ENCODE data around the gene NXPH2.
"Not testable (repeated sequence)": the region's sequence is repeated elsewhere in the genome, so short reads cannot be mapped to it uniquely, and the experiment has no call there.

Gene NXPH2

GRCh38 chr2:138752197-138752956, 27.8 kb downstream of the NXPH2 start:
- no peak for DNase-seq

DNA sequence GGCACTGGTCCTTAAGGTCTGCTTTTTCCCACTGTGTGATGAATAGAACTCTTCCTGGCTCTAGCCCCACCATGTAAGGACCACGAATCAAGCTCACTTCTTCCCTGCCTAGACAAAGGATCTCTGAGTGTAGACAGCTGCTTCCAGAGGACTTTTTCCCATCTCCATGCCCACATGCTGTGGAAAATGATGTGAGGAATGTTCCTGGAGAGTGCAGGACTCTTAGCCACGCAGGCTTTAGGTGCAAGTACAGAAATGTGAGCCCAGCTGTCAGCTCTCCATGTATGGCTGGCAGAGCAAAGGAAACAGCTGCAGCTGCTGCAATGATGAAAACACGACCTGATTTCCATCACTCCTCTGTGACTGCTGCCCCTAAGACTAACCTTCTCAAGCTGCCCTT, 35.5 kb downstream of the NXPH2 start:
- DNase-seq: no peak

DNA sequence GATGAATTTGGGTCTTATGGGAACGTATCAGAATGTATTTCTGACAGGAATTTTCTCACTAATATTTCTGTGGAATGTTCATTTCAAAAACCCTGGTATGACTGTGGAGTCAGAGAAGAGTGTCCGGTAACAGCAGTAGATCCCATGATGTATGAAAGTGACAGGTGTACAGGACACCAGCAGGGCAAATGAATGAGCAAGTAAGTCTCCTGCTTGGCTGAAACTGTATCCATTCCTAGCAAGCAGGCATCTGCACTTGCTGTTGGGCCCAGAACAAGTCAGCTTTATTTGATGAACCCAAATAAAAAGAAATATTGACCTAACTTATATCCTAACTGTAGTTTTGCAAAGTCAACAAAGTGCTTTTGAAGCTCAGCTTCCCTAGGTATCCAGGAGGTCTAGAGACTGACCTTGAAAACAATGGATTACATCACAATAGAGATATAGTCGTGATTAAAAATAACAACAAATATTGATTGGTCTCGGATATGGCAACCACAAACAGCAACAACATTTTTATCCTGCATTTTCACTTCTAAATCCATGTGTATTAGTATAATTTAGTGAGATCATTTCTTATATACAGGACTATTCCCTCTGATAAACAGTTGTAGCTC, 37.6 kb downstream of the NXPH2 start:
- no peak for DNase-seq

DNA sequence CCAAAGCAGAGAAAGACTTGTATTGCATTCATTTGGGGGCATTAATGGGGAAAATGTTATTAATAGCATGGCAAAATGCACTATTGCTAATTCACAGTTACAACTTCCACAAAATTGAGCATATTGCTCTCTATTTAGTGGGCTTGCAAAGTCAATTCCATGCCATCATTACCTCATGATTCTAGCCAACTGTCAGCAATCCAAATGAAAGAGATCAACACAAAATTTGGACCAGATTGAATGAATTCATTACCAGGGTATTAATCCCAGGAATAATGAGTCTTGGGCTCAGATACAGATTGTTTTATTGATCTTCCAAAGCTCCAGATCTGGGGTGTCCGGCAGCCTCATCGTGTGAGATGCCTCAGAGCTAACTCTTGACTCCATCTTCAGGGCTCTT, 38.3 kb downstream of the NXPH2 start:
- DNase-seq: no peak

DNA sequence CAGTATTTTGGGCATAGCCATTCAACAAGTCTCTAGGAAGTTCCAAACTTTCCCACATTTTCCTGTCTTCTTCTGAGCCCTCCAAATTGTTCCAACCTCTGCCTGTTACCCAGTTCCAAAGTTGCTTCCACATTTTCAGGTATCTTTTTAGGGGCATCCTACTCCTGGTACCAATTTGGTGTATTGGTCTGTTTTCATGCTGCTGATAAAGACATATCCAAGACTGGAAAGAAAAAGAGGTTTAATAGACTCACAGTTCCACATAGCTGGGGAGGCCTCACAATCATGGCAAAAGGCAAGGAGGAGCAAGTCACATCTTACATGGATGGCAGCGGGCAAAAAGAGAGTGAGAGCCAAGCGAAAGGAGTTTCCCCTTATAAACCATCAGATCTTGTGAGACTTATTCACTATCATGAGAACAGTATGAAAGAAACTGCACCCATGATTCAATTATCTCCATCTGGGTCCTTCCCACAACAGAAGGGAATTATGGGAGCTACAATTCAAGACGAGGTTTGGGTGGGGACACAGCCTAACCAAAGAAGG, 43.1 kb downstream of the NXPH2 start:
- DNase-seq: not testable (repeated sequence)

GRCh38 chr2:138732651-138733050, 47.5 kb downstream of the NXPH2 start:
- DNase-seq: no peak

GRCh38 chr2:138730497-138731030, 49.6 kb downstream of the NXPH2 start:
- no peak for DNase-seq

DNA sequence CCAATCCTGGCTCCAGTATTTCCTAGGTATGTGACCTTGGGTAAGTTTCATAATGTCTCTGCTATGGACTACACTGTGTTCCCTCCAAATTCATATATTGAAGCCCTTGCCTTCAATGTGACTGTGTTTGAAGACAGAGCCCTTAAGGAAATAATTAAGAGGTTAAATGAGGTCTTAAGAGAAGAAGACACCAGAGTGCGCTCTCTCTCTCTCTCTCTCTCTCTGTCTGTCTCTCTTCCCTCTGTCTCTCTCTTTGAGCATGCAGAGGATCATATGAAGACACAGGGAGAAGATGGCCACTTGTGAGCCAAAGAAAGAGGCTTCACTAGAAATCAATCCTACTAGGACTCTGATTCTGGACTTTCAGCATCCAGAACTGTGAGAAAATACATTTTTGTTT, 52.2 kb downstream of the NXPH2 start:
- no peak for DNase-seq

DNA sequence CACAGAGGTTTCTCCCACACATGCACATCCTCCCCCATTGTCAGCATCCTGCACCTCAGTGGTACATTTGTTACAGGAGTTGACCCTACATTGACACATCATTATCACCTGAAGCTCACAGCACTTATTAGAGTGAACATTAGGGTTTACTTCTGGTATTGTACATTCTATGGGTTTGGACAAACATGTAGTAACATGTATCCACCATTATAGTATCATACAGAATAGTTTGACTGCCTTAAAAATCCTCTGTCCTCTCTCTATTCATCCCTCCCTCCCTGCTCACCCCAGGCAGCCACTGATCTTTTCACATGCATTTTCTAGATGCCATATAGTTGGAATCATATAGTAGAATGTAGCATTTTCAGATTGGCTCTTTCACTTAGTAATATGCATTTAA, 53.5 kb downstream of the NXPH2 start:
- no peak for DNase-seq

DNA sequence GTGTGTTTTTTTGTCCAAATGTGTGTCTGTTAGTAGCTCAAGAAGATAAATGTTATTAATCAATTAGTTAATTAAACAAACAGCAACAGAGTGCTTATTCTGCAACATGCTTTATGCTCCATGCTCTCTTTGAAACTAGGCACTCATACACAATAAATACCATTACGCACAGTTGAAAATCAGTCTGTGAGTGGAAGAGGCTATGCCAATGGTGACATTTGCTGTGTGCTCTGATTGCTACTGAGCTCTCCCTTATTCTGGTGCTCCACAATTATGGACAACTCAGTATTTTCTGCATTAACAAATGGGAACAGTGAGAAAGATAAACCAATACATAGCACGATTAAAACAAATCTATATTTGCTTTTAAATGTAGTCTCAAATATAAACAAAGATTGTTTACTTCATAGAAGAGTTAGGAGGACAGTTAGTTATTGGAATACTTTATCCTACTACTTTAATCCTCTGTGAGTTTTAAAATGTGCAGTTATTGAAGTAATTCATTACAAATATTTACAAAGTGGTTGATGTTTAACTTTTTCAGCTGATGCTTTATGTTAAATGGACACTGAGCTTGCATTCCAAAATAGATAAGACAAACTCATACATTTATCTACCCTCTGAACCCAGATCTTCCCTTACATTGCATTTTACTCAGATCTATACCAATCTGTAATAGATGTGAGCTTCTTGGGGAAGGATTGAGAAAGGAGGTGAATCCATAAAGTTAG, 55.3 kb downstream of the NXPH2 start:
- DNase-seq: no peak

- DNase-seq: no peak
These were observed 55.9 kb downstream of the NXPH2 start for GRCh38 chr2:138724327-138724726.

GRCh38 chr2:138723196-138723987, 56.8 kb downstream of the NXPH2 start:
- DNase-seq: no peak

DNA sequence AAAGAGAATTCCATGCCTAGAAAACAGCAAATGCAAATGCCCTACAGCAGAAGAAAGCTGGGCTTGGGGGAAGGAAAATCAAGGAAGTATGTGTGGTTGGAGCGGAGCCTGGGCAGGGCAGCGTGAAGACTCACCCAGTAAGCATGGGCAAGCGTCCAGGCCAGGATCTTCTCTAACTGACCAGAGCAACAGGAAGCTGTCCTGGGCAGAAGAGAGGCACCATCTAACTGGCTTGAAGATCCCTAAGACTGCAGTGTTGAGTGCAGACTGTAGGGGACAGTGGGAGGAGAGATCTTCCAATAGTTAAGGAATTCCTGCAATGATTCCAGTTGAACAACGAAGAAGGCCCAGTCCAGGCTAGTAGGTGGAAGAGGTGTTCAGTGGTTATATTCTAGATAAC, 57.9 kb downstream of the NXPH2 start:
- no peak for DNase-seq

DNA sequence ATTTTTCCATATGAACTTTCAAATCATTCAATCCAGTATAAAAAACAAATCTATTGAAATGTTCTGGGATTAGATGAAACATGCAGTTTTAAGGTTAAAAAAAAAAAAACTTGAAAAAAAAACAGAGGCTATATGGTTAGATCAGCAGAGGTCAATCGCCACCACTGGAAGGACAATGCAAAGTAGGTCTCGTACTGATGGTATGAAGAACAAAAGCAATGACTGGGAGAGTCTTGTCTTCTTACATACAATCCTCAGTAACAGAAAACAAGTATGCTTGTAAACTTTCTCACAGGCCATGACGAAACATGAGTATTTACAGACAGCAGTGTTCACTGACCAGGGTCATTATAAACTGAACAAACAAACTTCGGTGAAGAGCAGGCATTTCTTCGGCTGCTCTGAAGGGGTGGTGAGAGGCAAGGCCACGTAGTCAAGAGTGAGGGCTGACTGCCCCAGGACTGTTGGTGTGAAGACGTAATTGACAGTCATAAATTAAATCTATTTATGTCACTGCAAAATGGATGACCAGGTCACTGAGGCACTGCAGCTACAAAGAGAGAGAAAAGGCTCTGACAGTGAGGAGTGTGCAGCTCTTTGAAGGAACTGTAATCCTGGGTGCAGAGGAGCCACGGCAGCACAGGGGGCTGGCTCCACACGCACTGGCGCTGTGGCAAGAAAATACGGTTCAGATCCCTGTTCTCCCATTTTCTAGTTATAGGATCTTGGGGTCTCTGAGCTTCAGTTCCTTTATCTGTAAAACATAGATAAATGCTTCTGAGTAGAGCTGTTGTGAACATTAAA, 60.0 kb downstream of the NXPH2 start:
- no peak for DNase-seq

- no peak for DNase-seq
These were observed 61.8 kb downstream of the NXPH2 start for GRCh38 chr2:138718405-138718804.

DNA sequence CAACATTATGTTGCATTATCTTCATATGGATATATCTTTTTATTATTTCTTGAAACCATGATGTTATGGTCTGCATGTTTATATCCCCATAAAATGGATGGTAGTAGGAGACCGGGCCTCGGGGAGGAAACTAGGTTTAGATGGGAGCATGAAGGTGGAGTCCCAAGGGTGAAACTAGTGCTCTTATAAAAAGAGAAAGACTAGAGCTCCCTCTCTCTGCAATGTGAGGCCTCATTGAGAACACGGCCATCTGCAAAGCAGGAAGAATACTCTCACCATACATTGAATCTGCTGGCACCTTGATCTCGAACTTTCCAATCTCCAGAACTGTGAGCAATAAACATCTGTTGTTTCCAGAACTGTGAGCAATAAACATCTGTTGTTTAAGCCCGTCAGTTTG, 64.0 kb downstream of the NXPH2 start:
- no peak for DNase-seq

GRCh38 chr2:138713504-138713903, 66.7 kb downstream of the NXPH2 start:
- no peak for DNase-seq

GRCh38 chr2:138713069-138713496, 67.1 kb downstream of the NXPH2 start:
- DNase-seq: no peak

DNA sequence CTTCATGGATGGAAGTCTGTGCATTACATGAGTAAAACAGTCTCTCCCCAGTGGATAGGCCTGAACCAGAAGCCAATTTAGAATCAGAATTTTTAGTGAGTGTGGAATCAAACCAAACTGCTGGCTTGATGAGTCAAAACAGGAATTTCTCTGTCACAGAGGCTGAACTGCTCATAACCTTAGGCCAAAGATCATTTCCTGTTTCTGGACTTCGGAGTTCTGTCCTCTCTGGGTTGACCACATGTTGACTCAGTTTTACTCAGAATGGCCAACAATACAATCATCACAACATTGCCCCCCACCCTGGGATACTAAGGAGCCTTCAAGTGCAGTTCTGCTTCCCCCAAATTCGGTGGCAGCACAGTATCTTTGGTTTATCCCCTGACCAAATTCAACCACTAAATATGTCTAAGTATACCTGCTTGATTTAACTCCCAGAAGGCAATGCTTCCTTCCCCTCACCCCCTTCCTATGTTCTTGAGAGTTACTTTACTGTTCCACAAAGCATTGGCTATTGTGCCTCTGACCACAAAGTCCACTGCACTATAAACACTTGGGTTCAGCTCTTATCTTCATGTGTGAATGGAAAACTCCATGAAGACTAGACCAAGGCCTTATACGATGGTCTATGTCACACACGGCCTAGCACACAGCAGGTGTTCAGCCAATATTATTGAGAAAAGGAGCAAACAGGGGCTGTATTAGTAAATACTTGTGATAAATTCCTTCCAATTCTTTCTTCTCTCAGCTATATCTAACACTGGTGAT, 67.8 kb downstream of the NXPH2 start:
- DNase-seq: no peak

- no peak for DNase-seq
These were observed 68.4 kb downstream of the NXPH2 start for GRCh38 chr2:138711812-138712211.

GRCh38 chr2:138708682-138709241, 71.4 kb downstream of the NXPH2 start:
- DNase-seq: no peak
